Activated effector memory CD4-positive, alpha-beta T cell treated with anti-CD3 and anti-CD28 coated beads, Interleukin-2, amount 50 U/mL, for 16 hours (primary cell): ENCODE measurements around the gene GPATCH1.
"Not testable (repeated sequence)": the region's sequence is repeated elsewhere in the genome, so short reads cannot be mapped to it uniquely, and the experiment has no call there.

ENCODE experiments used
- DNase-seq: peaks from one replicate; pipeline ENCODE4 v3.0.0-alpha.2; 2020

The GPATCH1 gene

GRCh38 chr19:33080761-33081681, at the start of gene GPATCH1:
GPATCH1 (plus strand) TSS chr19:33081181; CDS start chr19:33081194, 13 bp downstream.
- peak; percentile 95 for DNase-seq

- DNase-seq: no peak
These were observed 48.7 kb upstream of the GPATCH1 start for GRCh38 chr19:33032218-33032781.

GRCh38 chr19:33035461-33035860, 45.5 kb upstream of the GPATCH1 start:
- no peak for DNase-seq

- DNase-seq: not testable (repeated sequence)
These were observed 44.4 kb upstream of the GPATCH1 start for GRCh38 chr19:33036370-33037167.

GRCh38 chr19:33037168-33038025, 43.6 kb upstream of the GPATCH1 start:
- DNase-seq: not testable (repeated sequence)

GRCh38 chr19:33039108-33039599, 41.8 kb upstream of the GPATCH1 start:
- no peak for DNase-seq

GRCh38 chr19:33039815-33040214, 41.2 kb upstream of the GPATCH1 start:
- DNase-seq: no peak

- no peak for DNase-seq
These were observed 39.8 kb upstream of the GPATCH1 start for GRCh38 chr19:33040994-33041827.

GRCh38 chr19:33041828-33042160, 39.2 kb upstream of the GPATCH1 start:
- not testable (repeated sequence) for DNase-seq

GRCh38 chr19:33047422-33047821, 33.6 kb upstream of the GPATCH1 start:
- no peak for DNase-seq

- no peak for DNase-seq
These were observed 31.9 kb upstream of the GPATCH1 start for GRCh38 chr19:33048806-33049676.

- no peak for DNase-seq
These were observed 30.9 kb upstream of the GPATCH1 start for GRCh38 chr19:33050110-33050509.

GRCh38 chr19:33052352-33052972, 28.5 kb upstream of the GPATCH1 start:
- no peak for DNase-seq

- DNase-seq: no peak
These were observed 26.4 kb upstream of the GPATCH1 start for GRCh38 chr19:33054623-33055022.

GRCh38 chr19:33055718-33056117, 25.3 kb upstream of the GPATCH1 start:
- no peak for DNase-seq

GRCh38 chr19:33060586-33060985, 20.4 kb upstream of the GPATCH1 start:
- DNase-seq: no peak

- DNase-seq: no peak
These were observed 18.1 kb upstream of the GPATCH1 start for GRCh38 chr19:33062902-33063301.

GRCh38 chr19:33063356-33063752, 17.6 kb upstream of the GPATCH1 start:
- DNase-seq: no peak

- DNase-seq: no peak
These were observed 17.1 kb upstream of the GPATCH1 start for GRCh38 chr19:33063753-33064457.
